ENCODE data around the gene TMEM116.

Gene TMEM116

DNA sequence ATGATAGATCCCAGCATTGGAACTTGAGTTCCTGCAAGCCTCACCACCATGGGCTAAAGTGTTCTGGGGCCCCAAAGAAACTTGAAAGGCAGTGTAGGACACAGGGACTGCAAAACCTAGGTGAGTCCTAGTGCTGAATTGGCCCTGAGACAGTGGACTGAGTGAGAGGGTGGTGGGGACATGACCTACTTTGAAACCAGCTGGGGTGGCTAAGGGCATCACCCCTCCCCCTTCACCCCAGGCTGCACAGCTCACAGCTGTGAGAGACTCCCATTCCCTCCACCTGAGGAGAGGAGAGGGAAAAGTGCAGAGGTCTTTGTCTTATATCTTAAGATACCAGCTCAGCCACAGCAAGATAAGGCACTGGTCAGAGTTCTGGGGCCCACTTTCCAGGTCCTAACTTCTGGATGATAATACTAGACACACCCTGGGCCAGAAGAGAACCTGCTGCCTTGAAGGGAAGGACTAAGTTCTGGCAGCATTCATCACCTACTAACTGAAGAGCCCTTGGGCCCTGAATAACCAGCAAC, 108.5 kb downstream of the TMEM116 start:
- H3K36me3 ChIP-seq (ENCODE audit: control insufficient read depth, insufficient read depth, low read length), result no peaks in the 10 kb centered on the region
- H3K4me3 ChIP-seq (ENCODE audit: insufficient read depth, low read depth, low read length), result no peak overlapping the region
- no peaks in the 10 kb centered on the region for H3K4me1 ChIP-seq (ENCODE audit: control insufficient read depth, insufficient read depth, low read length)
- H3K9me3 ChIP-seq (ENCODE audit: control insufficient read depth, low read length), result no peaks in the 10 kb centered on the region
- no peak overlapping the region for H3K27ac ChIP-seq (ENCODE audit: insufficient read depth, low read depth, low read length, poor library complexity, severe bottlenecking)
- H3K27me3 ChIP-seq (ENCODE audit: control insufficient read depth, insufficient read depth, low read length, poor library complexity, severe bottlenecking), result no peaks in the 10 kb centered on the region

GRCh38 chr12:111901182-111901581, 111.8 kb downstream of the TMEM116 start:
- Histone ChIP-seq H3K27me3 (ENCODE audit: control insufficient read depth, insufficient read depth, low read length, poor library complexity, severe bottlenecking) (no peaks in the 10 kb centered on the region), H3K27ac (ENCODE audit: insufficient read depth, low read depth, low read length, poor library complexity, severe bottlenecking) (no peak overlapping the region), H3K4me3 (ENCODE audit: insufficient read depth, low read depth, low read length) (no peak overlapping the region), H3K36me3 (ENCODE audit: control insufficient read depth, insufficient read depth, low read length) (peaks cover 4% of the 10 kb centered on the region), H3K9me3 (ENCODE audit: control insufficient read depth, low read length) (no peaks in the 10 kb centered on the region), H3K4me1 (ENCODE audit: control insufficient read depth, insufficient read depth, low read length) (no peaks in the 10 kb centered on the region)
- 91 to 93% methylated on average over 3 of the region's 4 CpGs for WGBS, 2 experiments

DNA sequence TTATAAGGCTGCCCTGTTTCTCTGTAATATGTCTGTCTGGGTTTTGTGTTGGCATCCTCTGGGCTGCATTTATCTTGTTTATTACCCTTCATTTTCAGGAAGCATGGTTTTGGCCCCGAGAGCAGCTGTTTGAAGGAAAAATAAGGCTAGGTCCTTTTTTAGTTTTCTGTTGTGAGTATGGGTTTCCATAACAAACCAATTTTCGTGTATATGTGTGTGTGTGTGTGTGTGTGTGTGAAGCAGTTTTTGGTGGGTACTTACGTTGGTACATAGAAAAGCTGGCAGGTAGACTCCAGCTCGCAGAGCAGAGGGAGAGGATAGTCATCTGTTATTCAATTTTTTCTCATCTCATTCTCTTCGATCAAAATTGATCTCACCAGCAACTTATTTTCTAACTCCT, 118.4 kb downstream of the TMEM116 start:
- peaks cover 32% of the 10 kb centered on the region for H3K36me3 ChIP-seq (ENCODE audit: control insufficient read depth, insufficient read depth, low read length)
- no peaks in the 10 kb centered on the region for H3K27me3 ChIP-seq (ENCODE audit: control insufficient read depth, insufficient read depth, low read length, poor library complexity, severe bottlenecking)
- H3K27ac ChIP-seq (ENCODE audit: insufficient read depth, low read depth, low read length, poor library complexity, severe bottlenecking), result no peak overlapping the region
- H3K9me3 ChIP-seq (ENCODE audit: control insufficient read depth, low read length), result no peaks in the 10 kb centered on the region
- H3K4me3 ChIP-seq (ENCODE audit: insufficient read depth, low read depth, low read length), result no peak overlapping the region
- no peaks in the 10 kb centered on the region for H3K4me1 ChIP-seq (ENCODE audit: control insufficient read depth, insufficient read depth, low read length)
- 92 to 96% methylated on average over 4 to 5 of the region's 5 CpGs for WGBS, 2 experiments

DNA sequence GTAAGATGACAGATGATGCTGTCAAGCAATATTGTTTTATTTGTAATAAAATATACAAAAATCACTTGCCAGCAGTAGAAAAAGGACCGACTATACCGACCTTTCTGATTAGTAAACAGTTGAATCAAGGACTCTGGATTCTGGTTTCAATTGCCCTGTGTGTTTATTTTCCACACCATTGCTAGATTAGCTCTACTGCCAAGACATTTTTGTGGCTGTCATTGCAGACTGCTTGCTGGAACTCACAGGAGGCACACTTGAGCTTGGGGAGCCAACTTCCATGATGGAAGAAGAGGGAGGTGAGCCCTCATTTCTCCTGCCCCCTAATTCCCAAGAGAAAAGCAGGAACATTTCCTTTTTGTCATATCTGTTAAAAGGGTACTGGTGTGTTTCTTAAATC, 119.7 kb downstream of the TMEM116 start:
- Histone ChIP-seq H3K4me1 (ENCODE audit: control insufficient read depth, insufficient read depth, low read length) (no peaks in the 10 kb centered on the region), H3K27me3 (ENCODE audit: control insufficient read depth, insufficient read depth, low read length, poor library complexity, severe bottlenecking) (no peaks in the 10 kb centered on the region), H3K9me3 (ENCODE audit: control insufficient read depth, low read length) (no peaks in the 10 kb centered on the region), H3K27ac (ENCODE audit: insufficient read depth, low read depth, low read length, poor library complexity, severe bottlenecking) (no peak overlapping the region), H3K4me3 (ENCODE audit: insufficient read depth, low read depth, low read length) (no peak overlapping the region), H3K36me3 (ENCODE audit: control insufficient read depth, insufficient read depth, low read length) (peaks cover 41% of the 10 kb centered on the region)
- WGBS, 2 experiments, result 97 to 98% methylated on average over 2 of the region's 2 CpGs

DNA sequence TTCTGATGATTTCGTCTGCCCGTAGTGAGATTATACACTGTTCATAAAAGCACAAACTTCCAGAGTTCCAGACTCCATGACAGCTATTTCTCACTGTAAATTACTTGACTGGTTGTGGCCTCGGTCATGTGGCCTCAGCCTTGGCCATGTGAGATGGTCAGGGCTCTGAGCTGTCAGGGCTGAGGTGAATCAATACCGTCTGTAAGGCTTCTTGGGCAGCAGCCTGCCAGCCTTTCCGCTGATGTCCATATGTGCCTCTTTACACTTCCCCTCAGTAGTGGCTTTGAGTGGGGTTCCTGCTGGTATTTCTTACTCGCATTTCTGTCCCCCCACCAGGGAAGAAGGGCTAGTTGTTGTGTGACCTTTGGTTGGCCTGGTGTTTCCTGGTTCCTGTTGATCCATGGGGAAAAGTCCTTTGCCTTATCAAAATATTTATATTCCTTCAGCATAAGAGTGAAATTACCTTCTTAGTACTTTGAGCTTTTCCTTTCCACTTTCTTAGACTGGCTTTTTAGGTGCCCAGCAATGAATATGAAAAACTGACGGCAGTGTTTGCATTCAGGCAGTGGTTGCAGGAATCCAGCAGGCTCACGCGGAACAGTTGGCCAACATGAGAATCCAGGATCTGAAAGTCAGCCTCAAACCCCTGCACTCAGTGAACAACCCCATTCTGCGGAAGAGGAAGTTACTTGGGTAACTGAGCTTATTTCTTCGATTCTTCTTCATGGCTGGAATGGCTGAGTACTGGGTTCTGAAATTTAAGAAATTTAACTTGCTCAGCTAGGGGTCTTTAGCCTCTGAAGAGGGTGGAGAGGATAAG, 124.8 kb downstream of the TMEM116 start:
- no peak overlapping the region for H3K27ac ChIP-seq (ENCODE audit: insufficient read depth, low read depth, low read length, poor library complexity, severe bottlenecking)
- H3K36me3 ChIP-seq (ENCODE audit: control insufficient read depth, insufficient read depth, low read length), result peaks cover 49% of the 10 kb centered on the region
- H3K4me3 ChIP-seq (ENCODE audit: insufficient read depth, low read depth, low read length), result no peak overlapping the region
- H3K27me3 ChIP-seq (ENCODE audit: control insufficient read depth, insufficient read depth, low read length, poor library complexity, severe bottlenecking), result no peaks in the 10 kb centered on the region
- WGBS, 2 experiments, result 94 to 96% methylated on average over 11 of the region's 11 CpGs
- no peaks in the 10 kb centered on the region for H3K9me3 ChIP-seq (ENCODE audit: control insufficient read depth, low read length)
- H3K4me1 ChIP-seq (ENCODE audit: control insufficient read depth, insufficient read depth, low read length), result no peaks in the 10 kb centered on the region

DNA sequence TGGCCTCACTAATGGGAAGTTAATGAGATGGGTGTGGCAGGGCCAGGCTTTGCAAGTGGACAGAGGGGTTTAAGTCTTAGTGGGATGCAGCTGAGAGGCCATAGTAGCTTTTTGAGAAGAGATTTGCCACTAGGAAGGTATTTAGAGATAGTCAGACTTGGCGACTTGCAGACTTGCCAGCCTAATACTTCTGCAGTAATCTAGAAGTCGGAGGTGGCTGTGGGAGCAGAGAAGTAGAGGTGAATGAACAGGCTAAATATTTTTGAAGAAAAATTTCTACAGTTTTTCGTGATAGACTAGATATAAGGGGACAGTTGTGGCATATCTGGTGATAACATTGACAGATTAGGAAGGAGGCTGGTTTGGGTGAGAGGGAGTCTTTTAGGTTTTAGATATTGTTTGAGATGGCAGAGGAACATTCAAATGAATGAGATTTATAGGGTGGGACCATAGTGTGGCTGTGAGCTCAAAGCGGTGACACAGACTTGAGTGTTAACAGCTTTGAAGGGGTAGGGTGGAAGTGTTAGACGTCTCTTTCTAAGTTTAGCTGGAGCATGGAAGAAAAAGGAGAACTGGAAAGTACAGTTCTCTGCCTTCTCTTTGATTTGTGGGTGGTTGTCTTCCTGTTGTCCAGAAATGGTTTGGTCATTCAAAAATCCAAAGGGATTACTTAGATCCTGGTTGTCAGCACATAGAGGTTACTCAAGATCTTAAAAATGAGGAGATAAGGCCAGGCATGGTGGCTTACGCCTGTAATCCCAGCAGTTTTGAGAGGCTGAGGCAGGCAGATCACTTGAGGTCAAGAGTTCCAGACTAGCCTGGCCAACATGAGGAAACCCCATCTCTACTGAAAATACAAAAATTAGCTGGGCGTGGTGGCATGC, 126.1 kb downstream of the TMEM116 start:
- H3K4me1 ChIP-seq (ENCODE audit: control insufficient read depth, insufficient read depth, low read length), result no peaks in the 10 kb centered on the region
- WGBS, 2 experiments, result 93 to 95% methylated on average over 7 of the region's 7 CpGs
- no peak overlapping the region for H3K4me3 ChIP-seq (ENCODE audit: insufficient read depth, low read depth, low read length)
- peaks cover 49% of the 10 kb centered on the region for H3K36me3 ChIP-seq (ENCODE audit: control insufficient read depth, insufficient read depth, low read length)
- no peaks in the 10 kb centered on the region for H3K27me3 ChIP-seq (ENCODE audit: control insufficient read depth, insufficient read depth, low read length, poor library complexity, severe bottlenecking)
- no peak overlapping the region for H3K27ac ChIP-seq (ENCODE audit: insufficient read depth, low read depth, low read length, poor library complexity, severe bottlenecking)
- no peaks in the 10 kb centered on the region for H3K9me3 ChIP-seq (ENCODE audit: control insufficient read depth, low read length)

DNA sequence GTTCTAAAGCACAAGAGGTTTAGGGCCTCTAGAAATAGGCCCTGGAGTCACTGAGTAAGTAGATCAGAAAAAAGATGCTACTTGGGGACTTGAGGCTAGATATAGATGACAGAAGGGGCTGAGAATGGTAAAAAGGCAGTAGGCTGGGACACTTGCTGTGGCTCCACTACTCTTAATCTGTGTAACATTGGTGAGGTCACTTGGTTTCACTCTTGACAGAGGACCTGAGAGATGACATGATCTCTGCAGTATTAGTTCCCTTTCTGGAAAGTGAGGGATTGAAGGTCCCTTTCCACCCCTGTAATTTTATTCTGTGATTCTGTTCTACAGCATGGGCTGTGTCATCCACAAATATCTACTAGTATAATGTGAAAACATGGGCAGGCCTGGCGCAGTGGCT, 131.2 kb downstream of the TMEM116 start:
- Histone ChIP-seq H3K27me3 (ENCODE audit: control insufficient read depth, insufficient read depth, low read length, poor library complexity, severe bottlenecking) (no peaks in the 10 kb centered on the region), H3K4me1 (ENCODE audit: control insufficient read depth, insufficient read depth, low read length) (no peaks in the 10 kb centered on the region), H3K27ac (ENCODE audit: insufficient read depth, low read depth, low read length, poor library complexity, severe bottlenecking) (no peak overlapping the region), H3K36me3 (ENCODE audit: control insufficient read depth, insufficient read depth, low read length) (peaks cover 43% of the 10 kb centered on the region), H3K9me3 (ENCODE audit: control insufficient read depth, low read length) (no peaks in the 10 kb centered on the region), H3K4me3 (ENCODE audit: insufficient read depth, low read depth, low read length) (no peak overlapping the region)
- 92 to 96% methylated on average over 1 of the region's 1 CpG for whole genome bisulfite sequencing, 2 experiments
